Thoracic aorta (tissue), 2 donors: ENCODE results near the gene AP3M1. TPM values are rescaled to one million over a fixed set of nuclear protein-coding genes. Genes with fewer than 3 reads are reported as not detected.

Source experiments
- ATAC-seq: fragments of 150-250 bp; one replicate; pipeline ENCODE4 v1.8.0; 2017; ENCODE audit warnings: low read depth; ENCODE audit not compliant: insufficient number of reproducible peaks, low FRiP score
- DNase-seq: peaks from one replicate; pipeline ENCODE4 v3.0.0-alpha.2; 2020; ENCODE audit warnings: low spot score
- H3K27ac ChIP-seq, 2 donors: fragments of 200-600 bp; sonication (generic); 1 replicate in 1 of 2; 2 replicates in 1 of 2; pipeline ENCODE4 v1.5.1; 2016; ENCODE audit warnings: mild to moderate bottlenecking in 2 of 2, moderate library complexity in 2 of 2
- H3K27me3 ChIP-seq: fragments of 200-600 bp; sonication (generic); replicated peaks from 2 replicates; pipeline ENCODE4 v1.6.0; 2016; ENCODE audit warnings: mild to moderate bottlenecking; ENCODE audit not compliant: insufficient read depth
- H3K36me3 ChIP-seq: fragments of 200-600 bp; sonication (generic); one replicate; pipeline ENCODE4 v1.5.1; 2016
- H3K4me1 ChIP-seq, 2 donors: fragments of 200-600 bp; sonication (generic); 1 replicate in 1 of 2; 2 replicates in 1 of 2; pipeline versions ENCODE4 v1.5.1 to v1.6.0; 2016; ENCODE audit warnings: low read depth in 2 of 2, mild to moderate bottlenecking in 1 of 2; ENCODE audit not compliant: control insufficient read depth in 1 of 2
- H3K4me3 ChIP-seq: fragments of 200-600 bp; sonication (generic); 2 replicates; pipeline ENCODE4 v1.5.1; 2016; ENCODE audit warnings: mild to moderate bottlenecking
- H3K9me3 ChIP-seq: fragments of 200-600 bp; sonication (generic); 2 replicates; pipeline ENCODE4 v1.5.1; 2016
- total RNA-seq, 2 donors: library from RNA; depleted of rRNA; stranded (reverse); fragments of >200 nt; gene quantifications; one replicate each; pipeline versions ENCODE4 v1.1.0 to v1.2.3, GENCODE V29; 2016
- TF ChIP-seq, protein P1 (sequence below): fragments of 200-600 bp; sonication (generic); IDR thresholded peaks from one replicate; pipeline ENCODE4 v1.5.1; 2019; ENCODE audit warnings: antibody characterized with exemption

Gene AP3M1
- total RNA-seq, 2 donors from 2014 or later: 22.7 to 29.3 TPM

DNA sequence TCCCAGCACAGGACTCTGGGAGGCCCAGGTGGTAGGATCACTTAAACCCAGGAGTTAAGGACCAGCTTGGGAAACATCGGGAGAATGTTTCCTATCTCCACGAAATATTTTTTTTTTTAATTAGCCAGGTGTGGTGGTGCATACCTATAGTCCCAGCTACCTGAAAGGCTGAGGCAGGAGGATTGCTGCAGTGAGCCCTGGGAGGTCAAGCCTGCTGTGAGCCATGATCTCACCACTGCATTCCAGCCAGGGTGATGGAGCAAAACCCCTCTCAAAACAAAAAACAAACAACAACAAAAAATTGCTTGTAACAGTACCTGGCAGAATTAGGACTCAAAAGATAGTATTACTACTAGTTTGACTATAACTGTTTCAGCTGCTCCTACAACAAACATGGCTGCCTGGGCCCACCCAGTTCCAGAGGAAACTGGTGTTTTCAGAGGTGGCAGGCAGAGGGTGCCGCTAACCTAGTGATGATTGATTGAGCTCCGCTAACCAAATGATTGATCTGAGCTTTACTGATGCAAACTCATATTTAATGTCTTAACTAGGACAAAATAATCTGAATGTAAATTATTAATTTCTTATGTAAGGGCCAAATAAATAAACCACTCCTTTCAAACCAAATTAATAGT, 57.0 kb downstream of the AP3M1 start:
- Histone ChIP-seq H3K36me3 (peaks cover 64% of the 10 kb centered on the region), H3K27me3 (no peaks in the 10 kb centered on the region), H3K9me3 (no peaks in the 10 kb centered on the region), H3K4me1 (peaks cover 0 to 5% of the 10 kb centered on the region in 2 donors), H3K4me3 (no peak overlapping the region), H3K27ac (no peak overlapping the region)
- no peak for DNase-seq
- ATAC-seq: no peak
- TF ChIP-seq, protein P1, sequence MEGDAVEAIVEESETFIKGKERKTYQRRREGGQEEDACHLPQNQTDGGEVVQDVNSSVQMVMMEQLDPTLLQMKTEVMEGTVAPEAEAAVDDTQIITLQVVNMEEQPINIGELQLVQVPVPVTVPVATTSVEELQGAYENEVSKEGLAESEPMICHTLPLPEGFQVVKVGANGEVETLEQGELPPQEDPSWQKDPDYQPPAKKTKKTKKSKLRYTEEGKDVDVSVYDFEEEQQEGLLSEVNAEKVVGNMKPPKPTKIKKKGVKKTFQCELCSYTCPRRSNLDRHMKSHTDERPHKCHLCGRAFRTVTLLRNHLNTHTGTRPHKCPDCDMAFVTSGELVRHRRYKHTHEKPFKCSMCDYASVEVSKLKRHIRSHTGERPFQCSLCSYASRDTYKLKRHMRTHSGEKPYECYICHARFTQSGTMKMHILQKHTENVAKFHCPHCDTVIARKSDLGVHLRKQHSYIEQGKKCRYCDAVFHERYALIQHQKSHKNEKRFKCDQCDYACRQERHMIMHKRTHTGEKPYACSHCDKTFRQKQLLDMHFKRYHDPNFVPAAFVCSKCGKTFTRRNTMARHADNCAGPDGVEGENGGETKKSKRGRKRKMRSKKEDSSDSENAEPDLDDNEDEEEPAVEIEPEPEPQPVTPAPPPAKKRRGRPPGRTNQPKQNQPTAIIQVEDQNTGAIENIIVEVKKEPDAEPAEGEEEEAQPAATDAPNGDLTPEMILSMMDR: no peak

DNA sequence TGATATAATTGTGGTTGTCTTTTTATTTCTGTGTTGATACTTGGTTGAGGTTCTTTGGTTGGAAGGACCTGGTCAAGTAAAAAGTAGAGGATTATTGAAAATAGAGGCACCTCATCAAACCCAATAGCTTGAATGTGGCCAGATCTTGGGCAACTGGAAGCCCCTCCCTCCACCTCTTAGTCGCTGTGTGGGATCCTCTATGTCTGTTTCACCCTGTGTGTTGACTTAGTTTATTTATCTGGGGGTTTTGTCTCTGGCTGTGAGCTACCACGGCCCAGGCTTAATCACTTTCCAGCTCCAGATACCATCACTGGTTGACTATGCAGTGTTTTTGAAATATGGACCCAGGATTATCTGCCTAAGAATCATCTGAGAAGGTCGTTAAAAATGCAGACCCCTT, 58.3 kb downstream of the AP3M1 start:
- H3K36me3 ChIP-seq: peaks cover 52% of the 10 kb centered on the region

DNA sequence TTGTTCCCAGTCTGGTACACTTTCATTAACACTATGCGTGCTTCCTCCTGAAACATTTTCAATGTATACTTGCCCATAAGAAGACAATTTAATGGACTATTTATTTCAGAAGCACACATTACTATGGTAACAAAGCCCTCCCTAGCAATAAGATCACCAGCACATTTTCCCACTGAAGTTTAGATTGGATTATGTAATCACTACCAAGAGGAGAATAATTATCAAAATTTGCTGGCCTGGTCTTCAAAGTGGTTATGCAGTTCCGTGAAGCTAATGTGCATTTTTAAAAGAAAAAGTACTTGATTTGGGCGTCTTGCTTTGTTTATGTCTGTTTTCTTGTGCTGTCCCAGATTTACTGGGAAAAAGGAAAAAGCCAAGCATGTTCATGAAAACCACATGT, 61.9 kb downstream of the AP3M1 start:
- ATAC-seq (no peak), DNase-seq (no peak)
- Histone ChIP-seq H3K27me3 (no peaks in the 10 kb centered on the region), H3K36me3 (peaks cover 43% of the 10 kb centered on the region), H3K4me3 (no peak overlapping the region), H3K27ac (peak overlapping the region in 1 of 2 donors; percentile 7), H3K4me1 (peaks cover 0 to 6% of the 10 kb centered on the region in 2 donors), H3K9me3 (no peaks in the 10 kb centered on the region)
- TF ChIP-seq, protein P1: no peak

More for the DNA sequence above, 58.3 kb downstream of the AP3M1 start:
- H3K9me3 ChIP-seq: no peaks in the 10 kb centered on the region
- peaks cover 0 to 6% of the 10 kb centered on the region in 2 donors for H3K4me1 ChIP-seq
- TF ChIP-seq, protein P1: no peak
- H3K27me3 ChIP-seq: no peaks in the 10 kb centered on the region
- DNase-seq (no peak), ATAC-seq (no peak)
- H3K27ac ChIP-seq: no peak overlapping the region
- no peak overlapping the region for H3K4me3 ChIP-seq

DNA sequence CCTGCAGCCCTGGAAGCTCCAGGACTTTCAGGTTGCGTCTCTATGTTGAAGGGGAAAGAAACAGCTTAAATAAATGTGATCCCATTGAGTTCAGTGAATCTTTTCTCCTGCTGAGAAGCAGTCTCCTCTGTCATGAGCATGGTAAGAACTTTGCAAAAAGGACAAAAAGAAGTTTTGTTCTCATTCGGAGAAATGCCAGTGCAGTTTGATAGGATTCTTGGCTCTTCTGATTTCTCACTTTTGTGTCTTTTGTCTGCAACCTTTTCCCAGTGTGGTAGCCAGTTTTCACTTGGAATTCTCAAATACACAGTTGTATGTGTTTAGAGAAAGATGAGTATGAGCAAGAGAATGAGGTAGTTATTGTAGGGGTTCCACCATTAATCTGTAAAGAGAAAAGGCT, 64.3 kb downstream of the AP3M1 start:
- Histone ChIP-seq H3K9me3 (no peaks in the 10 kb centered on the region), H3K36me3 (peaks cover 31% of the 10 kb centered on the region), H3K27me3 (no peaks in the 10 kb centered on the region), H3K27ac (peak overlapping the region in 1 of 2 donors; percentile 5), H3K4me1 (peaks cover 1 to 14% of the 10 kb centered on the region in 2 donors), H3K4me3 (no peak overlapping the region)
- no peak for DNase-seq
- no peak for ATAC-seq
- TF ChIP-seq, protein P1: no peak

DNA sequence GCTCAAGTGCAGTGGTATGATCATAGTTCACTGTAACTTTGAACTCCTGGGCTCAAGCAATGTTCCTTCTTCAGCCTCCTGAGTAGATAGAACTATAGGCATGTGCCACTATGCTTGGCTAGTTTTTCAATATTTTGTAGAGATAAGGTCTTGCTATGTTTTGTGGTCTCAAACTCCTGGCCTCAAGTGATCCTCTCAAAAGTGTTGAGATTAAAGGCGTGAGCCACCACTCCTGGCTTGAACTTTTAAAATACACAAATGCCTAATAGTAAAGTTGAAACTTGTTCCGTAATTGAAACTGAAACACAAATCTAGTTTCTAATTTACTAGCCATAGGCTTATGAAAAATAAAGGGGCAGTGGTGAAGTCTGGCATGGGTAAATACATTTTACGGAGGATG, 65.7 kb downstream of the AP3M1 start:
- ATAC-seq: no peak
- H3K27ac ChIP-seq: no peak overlapping the region
- no peaks in the 10 kb centered on the region for H3K27me3 ChIP-seq
- H3K36me3 ChIP-seq: peaks cover 24% of the 10 kb centered on the region
- DNase-seq: no peak
- H3K4me1 ChIP-seq: peaks cover 13 to 27% of the 10 kb centered on the region in 2 donors
- TF ChIP-seq, protein P1: no peak
- no peaks in the 10 kb centered on the region for H3K9me3 ChIP-seq
- no peak overlapping the region for H3K4me3 ChIP-seq
